Measurements from ENCODE around the gene HEBP1. TPM values are rescaled to one million over a fixed set of nuclear protein-coding genes. Genes with fewer than 3 reads are reported as not detected.
"Not testable (repeated sequence)": the region's sequence is repeated elsewhere in the genome, so short reads cannot be mapped to it uniquely, and the experiment has no call there.

The HEBP1 gene
- polyA plus RNA-seq, 1 donor (not counting 4 experiments of a cell fraction or from before 2014, with no cell fraction given): 24.8 TPM

- Histone ChIP-seq H3K9me3 (ENCODE audit: control insufficient read depth, low read depth, low read length) (no peaks in the 10 kb centered on the region), H3K9ac (ENCODE audit: control insufficient read depth, extremely low read depth, insufficient read depth, low read length) (no peak overlapping the region), H3K79me2 (ENCODE audit: control insufficient read depth, insufficient read depth, low read length) (no peaks in the 10 kb centered on the region), H2AFZ (ENCODE audit: control insufficient read depth, low read length) (no peak overlapping the region), H3K4me3 (ENCODE audit: control insufficient read depth in 2 of 3, extremely low read depth in 1 of 3, insufficient read depth in 2 of 3, low read depth in 1 of 3, low read length in 3 of 3) (no peak overlapping the region), H3K4me1 (ENCODE audit: control insufficient read depth, extremely low read depth, insufficient read depth, low read length) (peaks cover 6% of the 10 kb centered on the region), H4K20me1 (ENCODE audit: control insufficient read depth, extremely low read depth, insufficient read depth, low read length) (no peaks in the 10 kb centered on the region), H3K27me3 (ENCODE audit: control insufficient read depth, extremely low read depth, insufficient read depth, low read length) (no peaks in the 10 kb centered on the region), H3K9me1 (ENCODE audit: control insufficient read depth, extremely low read depth, insufficient read depth, low read length) (no peaks in the 10 kb centered on the region), H3K36me3 (ENCODE audit: control insufficient read depth in 2 of 2, extremely low read depth in 1 of 2, insufficient read depth in 2 of 2, low read length in 2 of 2) (no peaks in the 10 kb centered on the region), H3K4me2 (ENCODE audit: control insufficient read depth, extremely low read depth, insufficient read depth, low read depth, low read length) (no peak overlapping the region), H3K27ac (ENCODE audit: control insufficient read depth, insufficient read depth, low read length) (no peak overlapping the region)
- DNase-seq (ENCODE audit: low read depth, low spot score) (no peak), FAIRE-seq (no peak)
- dilution Hi-C loops (cut with MboI; ENCODE audit: extremely low pct_ligation_motif_present, low sequenced_read_pairs): no loop called here
- TF ChIP-seq EZH2 (IDR thresholded peaks at IDR 0.05; ENCODE audit: low read length) (no peak), CTCF (optimal IDR thresholded peaks at IDR 0.05 in 1 of 3, IDR thresholded peaks at IDR 0.05 in 1 of 3, conservative IDR thresholded peaks at IDR 0.05 in 1 of 3; ENCODE audit: extremely low read depth in 1 of 3, insufficient read depth in 2 of 3, low read length in 3 of 3) (no peak)
These were observed 36.8 kb upstream of the HEBP1 start for GRCh38 chr12:13036881-13037280.

DNA sequence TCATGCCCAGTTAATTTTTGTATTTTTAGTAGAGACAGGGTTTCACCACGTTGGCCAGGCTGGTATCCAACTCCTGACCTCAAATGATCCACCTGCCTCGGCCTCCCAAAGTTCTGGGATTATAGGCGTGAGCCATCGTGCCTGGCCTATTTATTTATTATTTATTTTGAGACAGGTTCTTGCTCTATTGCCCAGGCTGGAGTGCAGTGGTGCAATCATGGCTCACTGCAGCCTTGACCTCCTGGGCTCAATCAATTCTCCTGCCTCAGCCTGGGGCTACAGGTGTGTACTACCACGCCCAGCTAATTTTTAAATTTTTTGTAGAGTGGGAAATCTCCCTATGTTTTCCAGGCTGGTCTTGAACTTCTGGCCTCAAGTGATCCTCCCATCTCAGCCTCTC lies 35.3 kb upstream of the HEBP1 start:
- FAIRE-seq; H3K79me2 ChIP-seq (ENCODE audit: control insufficient read depth, insufficient read depth, low read length); H3K36me3 ChIP-seq (ENCODE audit: control insufficient read depth in 2 of 2, extremely low read depth in 1 of 2, insufficient read depth in 2 of 2, low read length in 2 of 2); H3K27ac ChIP-seq (ENCODE audit: control insufficient read depth, insufficient read depth, low read length); H3K9me3 ChIP-seq (ENCODE audit: control insufficient read depth, low read depth, low read length); H3K4me2 ChIP-seq (ENCODE audit: control insufficient read depth, extremely low read depth, insufficient read depth, low read depth, low read length); H3K27me3 ChIP-seq (ENCODE audit: control insufficient read depth, extremely low read depth, insufficient read depth, low read length); DNase-seq (ENCODE audit: low read depth, low spot score); H3K4me1 ChIP-seq (ENCODE audit: control insufficient read depth, extremely low read depth, insufficient read depth, low read length); dilution Hi-C loops (cut with MboI; ENCODE audit: extremely low pct_ligation_motif_present, low sequenced_read_pairs); H3K9ac ChIP-seq (ENCODE audit: control insufficient read depth, extremely low read depth, insufficient read depth, low read length); H4K20me1 ChIP-seq (ENCODE audit: control insufficient read depth, extremely low read depth, insufficient read depth, low read length); H3K9me1 ChIP-seq (ENCODE audit: control insufficient read depth, extremely low read depth, insufficient read depth, low read length); H3K4me3 ChIP-seq (ENCODE audit: control insufficient read depth in 2 of 3, extremely low read depth in 1 of 3, insufficient read depth in 2 of 3, low read depth in 1 of 3, low read length in 3 of 3); H2AFZ ChIP-seq (ENCODE audit: control insufficient read depth, low read length): not testable (repeated sequence)

- FAIRE-seq: no peak
- TF ChIP-seq EZH2 (IDR thresholded peaks at IDR 0.05; ENCODE audit: low read length) (no peak), CTCF (optimal IDR thresholded peaks at IDR 0.05 in 1 of 3, IDR thresholded peaks at IDR 0.05 in 1 of 3, conservative IDR thresholded peaks at IDR 0.05 in 1 of 3; ENCODE audit: extremely low read depth in 1 of 3, insufficient read depth in 2 of 3, low read length in 3 of 3) (no peak)
- no peaks in the 10 kb centered on the region for H3K27me3 ChIP-seq (ENCODE audit: control insufficient read depth, extremely low read depth, insufficient read depth, low read length)
- H3K9ac ChIP-seq (ENCODE audit: control insufficient read depth, extremely low read depth, insufficient read depth, low read length): no peak overlapping the region
- H3K36me3 ChIP-seq (ENCODE audit: control insufficient read depth in 2 of 2, extremely low read depth in 1 of 2, insufficient read depth in 2 of 2, low read length in 2 of 2): no peaks in the 10 kb centered on the region
- no peaks in the 10 kb centered on the region for H3K9me3 ChIP-seq (ENCODE audit: control insufficient read depth, low read depth, low read length)
- no peak for DNase-seq (ENCODE audit: low read depth, low spot score)
- no peak overlapping the region for H2AFZ ChIP-seq (ENCODE audit: control insufficient read depth, low read length)
- dilution Hi-C loops (cut with MboI; ENCODE audit: extremely low pct_ligation_motif_present, low sequenced_read_pairs): no loop called here
- no peak overlapping the region for H3K4me3 ChIP-seq (ENCODE audit: control insufficient read depth in 2 of 3, extremely low read depth in 1 of 3, insufficient read depth in 2 of 3, low read depth in 1 of 3, low read length in 3 of 3)
- no peak overlapping the region for H3K27ac ChIP-seq (ENCODE audit: control insufficient read depth, insufficient read depth, low read length)
- H3K4me1 ChIP-seq (ENCODE audit: control insufficient read depth, extremely low read depth, insufficient read depth, low read length): peaks cover 1% of the 10 kb centered on the region
- H3K4me2 ChIP-seq (ENCODE audit: control insufficient read depth, extremely low read depth, insufficient read depth, low read depth, low read length): no peak overlapping the region
- no peaks in the 10 kb centered on the region for H3K79me2 ChIP-seq (ENCODE audit: control insufficient read depth, insufficient read depth, low read length)
- no peaks in the 10 kb centered on the region for H3K9me1 ChIP-seq (ENCODE audit: control insufficient read depth, extremely low read depth, insufficient read depth, low read length)
- H4K20me1 ChIP-seq (ENCODE audit: control insufficient read depth, extremely low read depth, insufficient read depth, low read length): no peaks in the 10 kb centered on the region
These were observed 33.4 kb upstream of the HEBP1 start for GRCh38 chr12:13033476-13033875.
